Astrocyte (in vitro differentiated cells and primary cell): ENCODE results near the gene IFIH1.

Experiments used
- CTCF ChIP-seq: IDR thresholded peaks from 2 replicates; pipeline ENCODE4 v1.5.1; 2011; ENCODE audit warnings: low read depth, mild to moderate bottlenecking, inconsistent platforms, low read length, moderate library complexity; ENCODE audit not compliant: insufficient read depth
- EZH2 ChIP-seq: IDR thresholded peaks from 2 replicates; pipeline ENCODE4 v1.6.1; 2012; ENCODE audit warnings: mild to moderate bottlenecking, low read length, inconsistent platforms; ENCODE audit not compliant: insufficient read depth

GRCh38 chr2:162257425-162257824, 61.1 kb downstream of the IFIH1 start:
- no peak for TF ChIP-seq EZH2
- no peak for TF ChIP-seq CTCF
